Parathyroid adenoma (tissue), 2 donors: Measurements from ENCODE around the gene CD27.
A peak's percentile ranks its signal among the peaks of the same experiment; 100 is the strongest.
"Not testable (repeated sequence)": the region's sequence is repeated elsewhere in the genome, so short reads cannot be mapped to it uniquely, and the experiment has no call there.

Experiments used
- H2AFZ ChIP-seq: fragments of 300-600 bp; sonication (generic); one replicate; pipeline ENCODE4 v1.7.0; 2017; ENCODE audit warnings: antibody characterized with exemption, mild to moderate bottlenecking
- H3K27ac ChIP-seq: fragments of 300-600 bp; sonication (generic); one replicate; pipeline ENCODE4 v1.7.0; 2017
- H3K27me3 ChIP-seq: fragments of 300-600 bp; sonication (generic); one replicate; pipeline ENCODE4 v1.7.0; 2017; ENCODE audit warnings: low read length; ENCODE audit not compliant: control insufficient read depth, insufficient read depth
- H3K36me3 ChIP-seq: fragments of 300-600 bp; sonication (generic); one replicate; pipeline ENCODE4 v1.7.0; 2017; ENCODE audit warnings: low read length; ENCODE audit not compliant: control insufficient read depth, insufficient read depth
- H3K4me1 ChIP-seq: fragments of 300-600 bp; sonication (generic); one replicate; pipeline ENCODE4 v1.7.0; 2017; ENCODE audit warnings: control low read depth
- H3K4me2 ChIP-seq: fragments of 300-600 bp; sonication (generic); one replicate; pipeline ENCODE4 v1.7.0; 2017; ENCODE audit warnings: low read length
- H3K4me3 ChIP-seq: fragments of 300-600 bp; sonication (generic); one replicate; pipeline ENCODE4 v1.7.0; 2017; ENCODE audit warnings: low read depth, low read length
- H3K79me2 ChIP-seq: fragments of 300-600 bp; sonication (generic); one replicate; pipeline ENCODE4 v1.7.0; 2017; ENCODE audit warnings: control low read depth
- H3K9ac ChIP-seq: fragments of 300-600 bp; sonication (generic); one replicate; pipeline ENCODE4 v1.7.0; 2017; ENCODE audit warnings: mild to moderate bottlenecking
- H3K9me3 ChIP-seq: fragments of 300-600 bp; sonication (generic); one replicate; pipeline ENCODE4 v1.7.0; 2017; ENCODE audit warnings: low read length; ENCODE audit not compliant: control insufficient read depth
- TF ChIP-seq, protein P1 (sequence below): fragments of 300-600 bp; sonication (generic); IDR thresholded peaks from one replicate; pipeline ENCODE4 v1.7.0; 2017; ENCODE audit warnings: antibody characterized with exemption, mild to moderate bottlenecking
- donor health status: primary hyperparathyroidism.

CD27 gene

DNA sequence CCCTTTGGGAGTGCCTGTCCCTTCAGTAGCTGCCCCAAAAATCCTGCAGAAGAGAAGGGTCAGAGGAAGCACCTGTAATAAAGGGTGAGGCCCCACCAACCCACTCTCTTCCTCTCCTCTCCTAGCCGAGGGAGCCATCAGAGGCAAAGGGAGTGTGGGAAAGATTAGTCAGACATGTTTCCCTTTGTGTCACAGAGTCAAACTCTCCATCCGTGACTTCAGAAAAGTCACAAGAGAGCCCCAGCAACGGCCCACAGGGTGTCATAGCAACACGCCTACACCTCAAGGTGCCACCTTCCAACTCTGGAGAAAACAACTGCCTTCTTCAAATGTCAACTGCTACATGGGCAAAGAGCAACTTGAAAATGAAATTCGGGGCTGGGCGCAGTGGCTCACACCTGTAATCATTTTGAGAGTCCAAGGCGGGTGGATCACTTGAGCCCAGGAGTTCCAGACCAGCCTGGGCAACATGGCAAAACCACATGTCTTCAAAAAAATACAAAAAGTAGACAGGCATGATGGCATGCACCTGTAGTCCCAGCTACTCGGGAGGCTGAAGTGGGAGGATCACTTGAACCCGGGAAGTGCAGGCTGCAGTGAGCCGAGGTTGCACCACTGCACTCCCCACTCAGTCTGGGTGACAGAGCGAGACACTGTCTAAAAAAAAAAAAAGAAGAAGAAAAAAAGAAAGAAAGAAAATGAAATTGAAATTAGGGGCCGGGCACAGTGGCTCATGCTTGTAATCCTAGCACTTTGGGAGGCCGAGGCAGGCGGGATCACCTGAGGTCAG lies 17.7 kb upstream of the CD27 start:
- Histone ChIP-seq H3K9ac (no peak overlapping the region), H3K4me1 (peaks cover 19% of the 10 kb centered on the region), H3K9me3 (no peaks in the 10 kb centered on the region), H2AFZ (peak overlapping the region; percentile 76), H3K79me2 (no peaks in the 10 kb centered on the region), H3K4me3 (no peak overlapping the region), H3K4me2 (no peak overlapping the region), H3K27ac (no peak overlapping the region), H3K36me3 (no peaks in the 10 kb centered on the region), H3K27me3 (no peaks in the 10 kb centered on the region)
- TF ChIP-seq, protein P1, sequence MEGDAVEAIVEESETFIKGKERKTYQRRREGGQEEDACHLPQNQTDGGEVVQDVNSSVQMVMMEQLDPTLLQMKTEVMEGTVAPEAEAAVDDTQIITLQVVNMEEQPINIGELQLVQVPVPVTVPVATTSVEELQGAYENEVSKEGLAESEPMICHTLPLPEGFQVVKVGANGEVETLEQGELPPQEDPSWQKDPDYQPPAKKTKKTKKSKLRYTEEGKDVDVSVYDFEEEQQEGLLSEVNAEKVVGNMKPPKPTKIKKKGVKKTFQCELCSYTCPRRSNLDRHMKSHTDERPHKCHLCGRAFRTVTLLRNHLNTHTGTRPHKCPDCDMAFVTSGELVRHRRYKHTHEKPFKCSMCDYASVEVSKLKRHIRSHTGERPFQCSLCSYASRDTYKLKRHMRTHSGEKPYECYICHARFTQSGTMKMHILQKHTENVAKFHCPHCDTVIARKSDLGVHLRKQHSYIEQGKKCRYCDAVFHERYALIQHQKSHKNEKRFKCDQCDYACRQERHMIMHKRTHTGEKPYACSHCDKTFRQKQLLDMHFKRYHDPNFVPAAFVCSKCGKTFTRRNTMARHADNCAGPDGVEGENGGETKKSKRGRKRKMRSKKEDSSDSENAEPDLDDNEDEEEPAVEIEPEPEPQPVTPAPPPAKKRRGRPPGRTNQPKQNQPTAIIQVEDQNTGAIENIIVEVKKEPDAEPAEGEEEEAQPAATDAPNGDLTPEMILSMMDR, result no peak

DNA sequence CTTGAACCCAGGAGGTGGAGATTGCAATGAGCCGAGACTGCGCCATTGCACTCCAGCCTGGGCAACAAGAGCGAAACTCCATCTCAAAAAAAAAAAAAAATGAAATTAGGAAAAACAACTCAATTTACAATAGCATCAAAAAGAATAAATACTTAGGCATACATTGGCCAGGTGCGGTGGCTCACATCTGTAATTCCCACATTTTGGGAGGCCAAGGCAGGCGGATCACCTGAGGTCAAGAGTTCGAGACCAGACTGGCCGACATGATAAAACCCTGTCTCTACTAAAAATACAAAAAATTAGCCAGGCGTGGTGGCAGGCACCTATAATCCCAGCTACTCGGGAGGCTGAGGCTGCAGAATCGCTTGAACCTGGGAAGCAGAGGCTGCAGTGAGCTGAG lies 17.0 kb upstream of the CD27 start:
- not testable (repeated sequence) for H3K36me3 ChIP-seq, H2AFZ ChIP-seq, H3K27ac ChIP-seq, H3K27me3 ChIP-seq, H3K9me3 ChIP-seq, H3K9ac ChIP-seq, H3K79me2 ChIP-seq, H3K4me2 ChIP-seq, H3K4me3 ChIP-seq
- H3K4me1 ChIP-seq, result peaks cover 19% of the 10 kb centered on the region

DNA sequence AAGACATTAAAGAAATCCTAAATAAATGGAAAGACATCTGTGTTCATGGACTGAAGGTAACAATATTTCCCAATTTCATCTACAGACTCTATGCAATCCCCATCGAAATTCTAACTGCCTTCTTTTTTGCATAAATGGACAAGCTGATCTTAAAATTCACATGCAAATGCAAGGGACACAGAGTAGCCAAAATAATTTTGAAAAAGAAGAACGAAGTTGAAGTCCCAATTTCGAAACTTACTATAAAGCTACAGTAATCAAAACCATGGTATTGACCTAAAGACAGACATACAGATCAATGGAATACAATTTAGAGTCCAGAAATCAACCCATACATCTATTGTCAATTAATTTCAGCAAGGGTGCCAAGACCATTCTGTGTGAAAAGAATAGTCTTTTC lies 16.4 kb upstream of the CD27 start:
- Histone ChIP-seq H2AFZ (no peak overlapping the region), H3K4me2 (no peak overlapping the region), H3K36me3 (no peaks in the 10 kb centered on the region), H3K4me3 (no peak overlapping the region), H3K9me3 (no peaks in the 10 kb centered on the region), H3K4me1 (peaks cover 18% of the 10 kb centered on the region), H3K79me2 (no peaks in the 10 kb centered on the region), H3K27me3 (no peaks in the 10 kb centered on the region), H3K27ac (no peak overlapping the region), H3K9ac (no peak overlapping the region)
- TF ChIP-seq, protein P1, result no peak

DNA sequence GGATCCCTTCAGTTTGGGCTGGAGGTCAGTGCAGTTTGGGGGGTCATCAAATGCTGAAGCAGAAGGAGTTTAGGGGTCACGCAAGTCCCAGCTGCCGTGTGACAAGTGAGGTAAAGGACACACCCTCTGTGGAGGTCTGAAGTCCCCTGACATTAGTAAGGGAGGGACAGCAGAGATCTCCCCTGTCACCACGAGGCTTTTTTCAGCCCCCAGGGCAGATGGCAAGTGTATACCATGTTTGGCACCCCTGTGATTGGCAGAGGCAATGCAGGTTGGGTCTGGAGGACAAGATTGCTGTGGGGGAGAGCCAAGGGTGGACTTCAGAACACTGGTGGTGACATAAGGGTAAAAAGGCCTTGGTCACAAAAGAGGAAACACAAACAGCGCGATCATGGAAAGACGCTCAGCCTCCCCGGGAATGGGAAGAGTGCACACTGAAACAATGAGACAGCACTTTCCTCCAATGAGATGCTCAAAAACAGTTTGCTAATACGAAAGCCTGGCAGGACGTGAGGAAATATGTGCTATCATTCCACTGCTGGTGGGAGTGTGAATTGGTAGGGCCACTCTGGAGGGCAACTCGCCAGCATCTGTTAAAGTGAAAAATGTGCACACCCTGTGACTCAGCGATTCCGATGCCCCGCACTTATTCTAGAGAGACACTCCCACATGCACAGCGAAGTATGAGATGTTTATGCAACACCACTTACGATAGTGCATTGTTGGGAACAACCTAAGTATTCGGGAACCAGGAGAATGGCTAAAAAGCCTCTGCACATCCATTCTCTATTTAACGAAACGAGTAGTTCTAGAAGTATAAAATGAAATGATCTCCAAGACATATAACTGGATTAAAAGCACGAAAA lies 14.4 kb upstream of the CD27 start:
- TF ChIP-seq, protein P1, result no peak

DNA sequence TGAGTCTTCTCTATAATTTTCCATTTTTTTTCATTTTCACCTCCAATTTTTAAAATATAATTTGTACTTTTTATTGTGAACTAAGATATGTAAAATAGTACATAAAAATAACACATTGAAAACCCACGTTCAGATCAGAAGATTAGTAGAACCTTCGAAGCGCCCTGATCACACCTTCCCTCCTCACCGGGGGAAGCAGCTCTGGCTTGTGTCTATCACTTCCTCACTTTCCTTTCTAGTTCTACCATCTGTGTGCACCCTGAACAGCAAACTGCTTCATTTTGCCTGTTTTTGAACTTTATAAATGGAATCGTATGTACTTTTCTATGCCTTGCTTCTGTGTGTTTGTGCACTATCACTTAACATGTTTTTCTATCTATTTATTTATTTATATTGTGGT lies 11.8 kb upstream of the CD27 start:
- TF ChIP-seq, protein P1, result no peak
- Histone ChIP-seq H3K27ac (no peak overlapping the region), H3K79me2 (no peaks in the 10 kb centered on the region)

More for the DNA sequence above, 14.4 kb upstream of the CD27 start:
- H3K79me2 ChIP-seq, result no peaks in the 10 kb centered on the region
- peaks cover 4% of the 10 kb centered on the region for H3K4me1 ChIP-seq
- H2AFZ ChIP-seq, result no peak overlapping the region
- no peaks in the 10 kb centered on the region for H3K9me3 ChIP-seq
- peak overlapping the region; percentile 9 for H3K4me2 ChIP-seq
- no peaks in the 10 kb centered on the region for H3K27me3 ChIP-seq
- H3K36me3 ChIP-seq, result no peaks in the 10 kb centered on the region
- H3K9ac ChIP-seq, result no peak overlapping the region
- H3K4me3 ChIP-seq, result no peak overlapping the region
- H3K27ac ChIP-seq, result no peak overlapping the region

More for the DNA sequence above, 11.8 kb upstream of the CD27 start:
- Histone ChIP-seq H3K4me3 (no peak overlapping the region), H2AFZ (no peak overlapping the region), H3K9ac (no peak overlapping the region), H3K36me3 (no peaks in the 10 kb centered on the region), H3K4me1 (no peaks in the 10 kb centered on the region), H3K9me3 (no peaks in the 10 kb centered on the region), H3K27me3 (no peaks in the 10 kb centered on the region), H3K4me2 (no peak overlapping the region)
